ENCODE data around the gene SLC35E4. TPM values are rescaled to one million over a fixed set of nuclear protein-coding genes. Genes with fewer than 3 reads are reported as not detected.
A peak's percentile ranks its signal among the peaks of the same experiment; 100 is the strongest.
"Not testable (repeated sequence)": the region's sequence is repeated elsewhere in the genome, so short reads cannot be mapped to it uniquely, and the experiment has no call there.

Gene SLC35E4
- polyA plus RNA-seq, 1 of the 3 experiments (the other 2 are of a cell fraction), result 2.8 TPM

DNA sequence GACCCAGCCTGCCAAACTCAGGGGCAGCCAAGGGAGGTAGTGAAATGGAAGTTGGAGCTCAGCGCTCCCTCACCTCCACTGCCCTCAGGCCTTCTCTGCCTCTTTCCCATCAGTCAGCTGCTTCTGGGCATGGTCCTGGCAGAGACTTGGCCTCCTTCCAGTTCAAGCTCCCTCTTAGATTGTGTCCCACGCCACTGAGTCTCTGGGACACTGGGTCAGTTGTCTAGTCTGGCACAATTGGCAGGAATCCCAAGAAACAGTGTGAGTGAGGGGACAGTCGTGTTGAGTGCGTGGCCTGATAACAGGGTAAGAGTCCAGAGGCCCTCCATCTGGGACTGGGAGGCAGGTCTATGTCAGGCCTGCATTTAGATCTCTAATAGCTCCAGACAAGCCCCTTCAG, 7.1 kb upstream of the SLC35E4 start:
- TF ChIP-seq GATA2 (CRISPR knock-in tag; IDR thresholded peaks at IDR 0.05) (peak; percentile 53), EZH2phosphoT487 (IDR thresholded peaks at IDR 0.05; ENCODE audit: borderline replicate concordance, low read depth) (no peak), NFIC (IDR thresholded peaks at IDR 0.05; ENCODE audit: borderline replicate concordance) (0 out of 2 replicates have a peak, but pooled peaks have one; percentile 10), CHD2 (IDR thresholded peaks at IDR 0.05; ENCODE audit: low read length, partially characterized antibody) (peak; percentile 13), FOXJ3 (CRISPR knock-in tag; IDR thresholded peaks at IDR 0.05) (0 out of 2 replicates have a peak, but pooled peaks have one; percentile 35), FOSL2 (IDR thresholded peaks at IDR 0.05; ENCODE audit: borderline replicate concordance, low read depth) (no peak), SMC3 (IDR thresholded peaks at IDR 0.05; ENCODE audit: low read depth, low read length) (no peak)
- Histone ChIP-seq H2AFZ (ENCODE audit: low read depth) (no peak overlapping the region), H4K20me1 (ENCODE audit: insufficient read depth) (no peaks in the 10 kb centered on the region), H3F3A (replicated peaks; ENCODE audit: insufficient read depth) (peaks cover 2% of the 10 kb centered on the region), H3K4me3 (ENCODE audit: low read depth in 2 of 2, low read length in 1 of 2) (no peak overlapping the region), H3K4me1 (ENCODE audit: control insufficient read depth in 1 of 2, insufficient read depth in 2 of 2, low read depth in 1 of 2, low read length in 1 of 2) (peaks cover 0 to 16% of the 10 kb centered on the region in 2 experiments; a peak in 1 of 4 replicates), H3K27me3 (ENCODE audit: insufficient read depth) (no peaks in the 10 kb centered on the region), H3K9me3 (no peaks in the 10 kb centered on the region), H3K4me2 (no peak overlapping the region), H3K27ac (ENCODE audit: low read depth in 2 of 2, low read length in 1 of 2) (peak overlapping the region in 1 of 2 experiments; percentile 85; a peak in 2 of 4 replicates), H3K79me2 (ENCODE audit: insufficient read depth) (no peaks in the 10 kb centered on the region), H3K9me2 (no peaks in the 10 kb centered on the region), H3K36me3 (replicated peaks in 1 of 2; ENCODE audit: control insufficient read depth in 1 of 2, insufficient read depth in 2 of 2, low read length in 1 of 2) (no peaks in the 10 kb centered on the region), H3K9ac (no peak overlapping the region)
- POLR2A ChIA-PET, result interaction anchor here (0.6 to 0.9 kb wide), 2 partner anchors 39 to 66 kb away, joined by 3 to 4 read pairs; partner anchors contain the start of gene OSBP2
- WGBS (ENCODE audit: low lambda C conversion rate), result 75% methylated on average over 2 of the region's 4 CpGs
- CTCF ChIA-PET, result interaction anchor here (0.9 to 2.0 kb wide), 3 partner anchors 27 to 457 kb away, joined by 3 to 9 read pairs (median 3); no protein-coding TSS in a partner anchor
- DNase-seq, result peak; percentile 80

GRCh38 chr22:30631469-30631868, 4.1 kb upstream of the SLC35E4 start:
- POLR2A ChIA-PET; H3K9me2 ChIP-seq; CTCF ChIA-PET; H3K36me3 ChIP-seq (replicated peaks in 1 of 2; ENCODE audit: control insufficient read depth in 1 of 2, insufficient read depth in 2 of 2, low read length in 1 of 2); H3K27me3 ChIP-seq (ENCODE audit: insufficient read depth); H3K4me2 ChIP-seq; H2AFZ ChIP-seq (ENCODE audit: low read depth); DNase-seq; H4K20me1 ChIP-seq (ENCODE audit: insufficient read depth); H3F3A ChIP-seq (replicated peaks; ENCODE audit: insufficient read depth); H3K9ac ChIP-seq; H3K4me3 ChIP-seq (ENCODE audit: low read depth in 2 of 2, low read length in 1 of 2); H3K79me2 ChIP-seq (ENCODE audit: insufficient read depth); H3K27ac ChIP-seq (ENCODE audit: low read depth in 2 of 2, low read length in 1 of 2); H3K9me3 ChIP-seq: not testable (repeated sequence)
- WGBS (ENCODE audit: low lambda C conversion rate), result no CpG with 5 or more reads among the region's 31 CpGs
- H3K4me1 ChIP-seq (ENCODE audit: control insufficient read depth in 1 of 2, insufficient read depth in 2 of 2, low read depth in 1 of 2, low read length in 1 of 2), result peaks cover 6 to 31% of the 10 kb centered on the region in 2 experiments; a peak in 3 of 4 replicates

GRCh38 chr22:30634471-30635233, 929 bp upstream of the SLC35E4 start:
- Histone ChIP-seq H3K4me2 (peak overlapping the region; percentile 96), H3K79me2 (ENCODE audit: insufficient read depth) (peaks cover 39% of the 10 kb centered on the region), H3K27ac (ENCODE audit: low read depth in 2 of 2, low read length in 1 of 2) (peak overlapping the region; percentile 92 to 93), H3K9me3 (no peaks in the 10 kb centered on the region), H3K27me3 (ENCODE audit: insufficient read depth) (no peaks in the 10 kb centered on the region), H3K36me3 (replicated peaks in 1 of 2; ENCODE audit: control insufficient read depth in 1 of 2, insufficient read depth in 2 of 2, low read length in 1 of 2) (peaks cover 0 to 3% of the 10 kb centered on the region in 2 experiments), H3K4me1 (ENCODE audit: control insufficient read depth in 1 of 2, insufficient read depth in 2 of 2, low read depth in 1 of 2, low read length in 1 of 2) (peaks cover 18 to 27% of the 10 kb centered on the region in 2 experiments; a peak in 3 of 4 replicates), H3K9me2 (no peaks in the 10 kb centered on the region), H2AFZ (ENCODE audit: low read depth) (peak overlapping the region; percentile 97), H4K20me1 (ENCODE audit: insufficient read depth) (no peaks in the 10 kb centered on the region), H3K4me3 (ENCODE audit: low read depth in 2 of 2, low read length in 1 of 2) (peak overlapping the region; percentile 65 to 78), H3F3A (replicated peaks; ENCODE audit: insufficient read depth) (peaks cover 9% of the 10 kb centered on the region), H3K9ac (peak overlapping the region; percentile 61)
- ChIA-PET POLR2A (interaction anchor here (0.9 to 2.6 kb wide), 7 partner anchors 28 to 287 kb away, joined by 3 to 15 read pairs (median 6); partner anchors contain the start of genes OSBP2, PES1 and TCN2), CTCF (interaction anchor here (0.5 to 6.3 kb wide), 66 partner anchors 9 to 578 kb away, joined by 3 to 162 read pairs (median 4); partner anchors contain the start of genes DUSP18, LIMK2, OSBP2 and TCN2)
- WGBS (ENCODE audit: low lambda C conversion rate), result 0% methylated on average over 11 of the region's 29 CpGs
- DNase-seq, result peak; percentile 90
- TF ChIP-seq RCOR1 (IDR thresholded peaks at IDR 0.05; ENCODE audit: low read length) (no peak), NFIC (IDR thresholded peaks at IDR 0.05; ENCODE audit: borderline replicate concordance) (no peak), MXI1 (IDR thresholded peaks at IDR 0.05; ENCODE audit: low read depth, low read length) (no peak), NRF1 (IDR thresholded peaks at IDR 0.05; ENCODE audit: low read depth, low read length) (no peak), CTCF (IDR thresholded peaks at IDR 0.05) (peak; percentile 93), RAD21 (IDR thresholded peaks at IDR 0.05; ENCODE audit: low read length) (peak; percentile 91), CHD2 (IDR thresholded peaks at IDR 0.05; ENCODE audit: low read length, partially characterized antibody) (peak; percentile 9), GATA2 (CRISPR knock-in tag; IDR thresholded peaks at IDR 0.05) (no peak), RFX5 (IDR thresholded peaks at IDR 0.05; ENCODE audit: low read length) (no peak), TCF12 (IDR thresholded peaks at IDR 0.05) (no peak)
- TF ChIP-seq, protein P1, sequence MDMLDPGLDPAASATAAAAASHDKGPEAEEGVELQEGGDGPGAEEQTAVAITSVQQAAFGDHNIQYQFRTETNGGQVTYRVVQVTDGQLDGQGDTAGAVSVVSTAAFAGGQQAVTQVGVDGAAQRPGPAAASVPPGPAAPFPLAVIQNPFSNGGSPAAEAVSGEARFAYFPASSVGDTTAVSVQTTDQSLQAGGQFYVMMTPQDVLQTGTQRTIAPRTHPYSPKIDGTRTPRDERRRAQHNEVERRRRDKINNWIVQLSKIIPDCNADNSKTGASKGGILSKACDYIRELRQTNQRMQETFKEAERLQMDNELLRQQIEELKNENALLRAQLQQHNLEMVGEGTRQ (IDR thresholded peaks at IDR 0.05; ENCODE audit: borderline replicate concordance, low read depth, low read length), result no peak
- TF ChIP-seq, protein P2, sequence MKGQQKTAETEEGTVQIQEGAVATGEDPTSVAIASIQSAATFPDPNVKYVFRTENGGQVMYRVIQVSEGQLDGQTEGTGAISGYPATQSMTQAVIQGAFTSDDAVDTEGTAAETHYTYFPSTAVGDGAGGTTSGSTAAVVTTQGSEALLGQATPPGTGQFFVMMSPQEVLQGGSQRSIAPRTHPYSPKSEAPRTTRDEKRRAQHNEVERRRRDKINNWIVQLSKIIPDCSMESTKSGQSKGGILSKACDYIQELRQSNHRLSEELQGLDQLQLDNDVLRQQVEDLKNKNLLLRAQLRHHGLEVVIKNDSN (IDR thresholded peaks at IDR 0.05; ENCODE audit: borderline replicate concordance, low read depth), result no peak
